ENCODE results near the gene OR51V1.

The OR51V1 gene

GRCh38 chr11:5196067-5196466, 4.4 kb downstream of the OR51V1 start:
- Histone ChIP-seq H3K4me3 (replicated peaks; ENCODE audit: insufficient read depth, low read length) (no peak overlapping the region), H3K27ac (replicated peaks) (no peak overlapping the region), H3K27me3 (ENCODE audit: insufficient read depth, poor library complexity, severe bottlenecking) (no peaks in the 10 kb centered on the region)
- DNase-seq (ENCODE audit: low read depth in 1 of 2, low spot score in 1 of 2): no peak
- TF ChIP-seq, protein P1, sequence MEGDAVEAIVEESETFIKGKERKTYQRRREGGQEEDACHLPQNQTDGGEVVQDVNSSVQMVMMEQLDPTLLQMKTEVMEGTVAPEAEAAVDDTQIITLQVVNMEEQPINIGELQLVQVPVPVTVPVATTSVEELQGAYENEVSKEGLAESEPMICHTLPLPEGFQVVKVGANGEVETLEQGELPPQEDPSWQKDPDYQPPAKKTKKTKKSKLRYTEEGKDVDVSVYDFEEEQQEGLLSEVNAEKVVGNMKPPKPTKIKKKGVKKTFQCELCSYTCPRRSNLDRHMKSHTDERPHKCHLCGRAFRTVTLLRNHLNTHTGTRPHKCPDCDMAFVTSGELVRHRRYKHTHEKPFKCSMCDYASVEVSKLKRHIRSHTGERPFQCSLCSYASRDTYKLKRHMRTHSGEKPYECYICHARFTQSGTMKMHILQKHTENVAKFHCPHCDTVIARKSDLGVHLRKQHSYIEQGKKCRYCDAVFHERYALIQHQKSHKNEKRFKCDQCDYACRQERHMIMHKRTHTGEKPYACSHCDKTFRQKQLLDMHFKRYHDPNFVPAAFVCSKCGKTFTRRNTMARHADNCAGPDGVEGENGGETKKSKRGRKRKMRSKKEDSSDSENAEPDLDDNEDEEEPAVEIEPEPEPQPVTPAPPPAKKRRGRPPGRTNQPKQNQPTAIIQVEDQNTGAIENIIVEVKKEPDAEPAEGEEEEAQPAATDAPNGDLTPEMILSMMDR (IDR thresholded peaks at IDR 0.05; ENCODE audit: insufficient read depth, low read length): no peak
- TF ChIP-seq GABPA (IDR thresholded peaks at IDR 0.05; ENCODE audit: low read depth): no peak
- no peak for TF ChIP-seq REST (IDR thresholded peaks at IDR 0.05; ENCODE audit: insufficient replicate concordance, low read depth)
- TF ChIP-seq POLR2AphosphoS5 (IDR thresholded peaks at IDR 0.05; ENCODE audit: low read depth): no peak
- TF ChIP-seq SPI1 (IDR thresholded peaks at IDR 0.05; ENCODE audit: borderline replicate concordance, low read depth): no peak

DNA sequence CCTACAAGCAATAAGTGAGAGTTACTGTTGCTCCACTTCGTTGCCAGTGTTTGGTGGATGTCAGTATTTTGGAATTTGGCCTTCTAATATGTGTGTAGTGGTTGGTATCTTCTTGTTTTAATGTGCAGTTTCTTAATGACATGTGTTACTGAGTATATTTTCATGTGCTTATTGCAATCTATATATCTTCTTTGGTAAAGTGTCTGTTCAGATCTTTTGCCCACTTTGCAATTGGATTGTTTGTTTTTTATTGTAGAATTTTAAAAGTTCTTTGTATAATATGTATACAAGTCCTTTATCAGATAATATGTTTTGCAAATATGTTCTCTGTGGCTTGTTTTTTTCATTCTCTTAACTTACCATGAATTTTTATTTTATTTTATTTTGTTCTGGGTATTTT, 7.7 kb downstream of the OR51V1 start:
- DNase-seq (ENCODE audit: low read depth in 1 of 2, low spot score in 1 of 2): no peak
- Histone ChIP-seq H3K27me3 (ENCODE audit: insufficient read depth, poor library complexity, severe bottlenecking) (no peaks in the 10 kb centered on the region), H3K27ac (replicated peaks) (no peak overlapping the region), H3K4me3 (replicated peaks; ENCODE audit: insufficient read depth, low read length) (no peak overlapping the region)
- TF ChIP-seq, protein P1 (IDR thresholded peaks at IDR 0.05; ENCODE audit: insufficient read depth, low read length): no peak
- no peak for TF ChIP-seq REST (IDR thresholded peaks at IDR 0.05; ENCODE audit: insufficient replicate concordance, low read depth)
- no peak for TF ChIP-seq SPI1 (IDR thresholded peaks at IDR 0.05; ENCODE audit: borderline replicate concordance, low read depth)
- TF ChIP-seq GABPA (IDR thresholded peaks at IDR 0.05; ENCODE audit: low read depth): no peak
- TF ChIP-seq POLR2AphosphoS5 (IDR thresholded peaks at IDR 0.05; ENCODE audit: low read depth): no peak

DNA sequence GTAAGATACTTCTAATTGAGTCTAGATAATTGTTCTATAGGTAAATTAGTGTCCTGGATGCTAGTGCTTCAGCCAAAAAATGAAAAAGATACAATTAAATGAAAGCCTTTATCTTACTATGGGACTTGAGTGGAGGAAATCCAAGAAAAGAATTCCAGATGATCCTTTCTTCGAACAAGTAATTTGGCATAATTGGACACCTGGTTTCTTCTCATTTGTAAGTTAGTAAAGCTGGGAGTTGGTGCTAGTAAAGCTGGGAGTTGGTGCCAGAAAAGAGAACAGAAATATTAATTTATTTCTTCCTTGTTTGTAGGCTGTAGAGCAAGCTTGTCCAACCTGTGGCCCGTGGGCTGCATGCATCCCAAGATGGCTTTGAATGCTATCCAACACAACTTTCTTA, 12.3 kb downstream of the OR51V1 start:
- Histone ChIP-seq H3K4me3 (replicated peaks; ENCODE audit: insufficient read depth, low read length) (no peak overlapping the region), H3K27ac (replicated peaks) (no peak overlapping the region), H3K27me3 (ENCODE audit: insufficient read depth, poor library complexity, severe bottlenecking) (no peaks in the 10 kb centered on the region)
- DNase-seq (ENCODE audit: low read depth in 1 of 2, low spot score in 1 of 2): no peak
- TF ChIP-seq GABPA (IDR thresholded peaks at IDR 0.05; ENCODE audit: low read depth): no peak
- no peak for TF ChIP-seq REST (IDR thresholded peaks at IDR 0.05; ENCODE audit: insufficient replicate concordance, low read depth)
- no peak for TF ChIP-seq POLR2AphosphoS5 (IDR thresholded peaks at IDR 0.05; ENCODE audit: low read depth)
- TF ChIP-seq, protein P1 (IDR thresholded peaks at IDR 0.05; ENCODE audit: insufficient read depth, low read length): no peak
- TF ChIP-seq SPI1 (IDR thresholded peaks at IDR 0.05; ENCODE audit: borderline replicate concordance, low read depth): no peak
